GM19328 (cell line): ENCODE measurements around the gene WNK1.
A peak's percentile ranks its signal among the peaks of the same experiment; 100 is the strongest.

Source experiments
- ATAC-seq: cut with Tn5 transposase; IDR thresholded peaks from one replicate; pipeline ENCODE4 v1.9.1; 2021; ENCODE audit warnings: mild to moderate bottlenecking, moderate library complexity; ENCODE audit not compliant: unreplicated experiment

The WNK1 gene

DNA sequence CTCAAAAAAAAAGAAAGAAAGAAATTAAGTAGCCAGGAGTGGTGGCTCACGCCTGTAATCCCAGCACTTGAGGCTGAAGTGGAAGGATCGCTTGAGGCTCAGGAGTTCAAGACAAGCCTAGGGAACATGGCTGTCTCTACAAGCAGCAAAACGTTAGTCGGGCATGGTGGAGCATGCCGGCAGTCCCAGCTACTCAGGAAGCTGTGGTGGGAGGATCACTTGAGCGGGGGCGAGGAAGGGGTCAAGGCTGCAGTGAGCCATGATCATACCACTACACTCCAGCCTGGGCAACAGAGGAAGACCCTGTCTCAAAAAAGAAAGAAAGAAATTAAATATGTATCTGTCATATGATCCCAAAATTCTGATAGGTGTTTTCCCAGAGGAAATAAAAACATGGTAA is 191.8 kb downstream of the WNK1 start:
- no peak for ATAC-seq

DNA sequence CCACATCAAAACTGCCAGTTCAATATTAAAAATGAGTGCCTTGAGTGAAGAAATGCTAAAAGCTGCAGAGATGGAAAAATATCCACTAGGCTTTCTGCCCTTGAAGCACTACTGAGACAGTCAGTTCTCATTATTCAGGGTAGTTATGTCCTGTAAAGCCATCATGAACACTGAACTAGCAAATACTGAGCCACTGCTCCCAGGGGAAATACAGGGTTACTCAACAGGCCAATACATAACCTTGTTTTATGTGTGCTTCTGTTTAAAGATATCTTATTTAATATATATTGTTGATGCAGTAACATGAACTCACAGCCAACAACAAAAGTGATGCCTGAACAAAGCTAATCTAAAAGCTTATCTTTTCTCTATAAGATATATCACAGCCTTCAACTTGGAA is 193.8 kb downstream of the WNK1 start:
- no peak for ATAC-seq

DNA sequence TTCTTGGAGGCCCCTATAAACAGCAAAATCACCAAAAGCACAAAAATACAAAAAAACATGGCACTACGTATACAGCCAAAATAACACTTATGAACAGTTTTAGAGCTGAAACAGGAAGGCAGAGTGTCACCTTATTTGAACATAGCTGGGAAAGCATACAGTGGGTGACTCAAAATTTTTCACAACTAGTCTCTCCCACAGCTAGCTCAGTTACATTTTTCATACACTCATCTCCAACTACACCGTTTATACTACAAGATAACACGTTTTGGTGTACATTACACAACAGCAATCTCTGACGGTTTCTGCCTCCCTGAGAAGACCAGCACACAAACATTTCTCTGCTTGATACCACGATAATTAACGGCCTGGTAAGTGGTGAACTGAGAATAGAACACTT is 194.3 kb downstream of the WNK1 start:
- ATAC-seq = no peak

DNA sequence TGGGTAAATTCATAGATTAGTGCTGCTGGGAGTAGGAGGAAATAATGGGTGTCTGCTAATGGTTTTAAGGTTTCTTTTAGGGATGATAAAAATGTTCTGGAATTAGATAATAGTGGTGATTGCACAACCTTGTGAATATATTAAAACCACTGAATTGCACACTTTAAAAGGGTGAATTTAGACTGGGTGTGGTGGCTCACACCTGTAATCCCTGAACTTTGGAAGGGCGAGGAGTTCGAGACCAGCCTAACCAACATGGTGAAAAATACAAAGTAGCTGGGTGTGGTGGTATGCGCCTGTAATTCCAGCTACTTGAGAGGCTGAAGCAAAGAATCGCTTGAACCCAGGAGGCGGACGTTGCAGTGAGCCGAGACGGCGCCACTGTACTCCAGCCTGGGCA is 195.9 kb downstream of the WNK1 start:
- ATAC-seq = no peak

DNA sequence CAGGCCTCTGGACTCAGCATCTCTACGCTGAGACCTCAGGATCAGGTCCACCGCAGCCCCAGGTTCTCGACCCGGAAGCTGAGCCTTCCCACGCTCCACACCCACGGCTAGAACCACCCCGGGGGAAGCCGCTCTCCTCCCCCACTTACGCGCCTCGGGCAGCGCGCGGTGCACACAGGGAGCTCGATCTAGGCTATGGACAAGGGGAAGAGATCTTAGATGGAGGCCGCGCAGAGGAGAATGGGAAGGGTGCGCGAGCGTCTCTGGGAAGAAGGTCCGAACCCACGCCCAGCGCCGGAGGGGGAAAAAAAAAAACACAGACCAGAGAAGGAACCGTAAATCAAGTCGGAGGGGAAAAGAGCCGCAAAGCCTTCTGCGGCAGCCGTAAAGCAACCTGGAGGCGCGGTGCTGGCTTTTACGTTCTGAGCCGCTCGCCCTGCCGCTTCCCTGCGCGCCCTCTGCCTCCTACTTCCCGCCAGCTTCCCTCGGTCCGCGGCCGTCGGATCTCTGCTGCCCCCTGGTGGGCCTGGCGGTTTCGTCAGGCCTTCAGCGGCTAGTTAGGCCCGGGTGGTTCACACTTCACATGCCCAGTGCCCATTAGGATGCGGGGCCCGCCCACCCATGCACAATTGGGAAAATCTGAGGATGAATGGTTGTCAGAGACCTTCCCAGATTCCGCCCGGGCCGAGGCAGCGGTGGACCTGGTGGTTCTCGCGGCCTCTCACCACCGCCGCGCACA is 197.2 kb downstream of the WNK1 start, which contains the start of gene RAD52:
TSS of gene RAD52 (minus strand) at position 242 of the 739 bp plus-strand sequence. CDS start 16,636 bp downstream, outside the sequence.
- ATAC-seq = peak; percentile 79

DNA sequence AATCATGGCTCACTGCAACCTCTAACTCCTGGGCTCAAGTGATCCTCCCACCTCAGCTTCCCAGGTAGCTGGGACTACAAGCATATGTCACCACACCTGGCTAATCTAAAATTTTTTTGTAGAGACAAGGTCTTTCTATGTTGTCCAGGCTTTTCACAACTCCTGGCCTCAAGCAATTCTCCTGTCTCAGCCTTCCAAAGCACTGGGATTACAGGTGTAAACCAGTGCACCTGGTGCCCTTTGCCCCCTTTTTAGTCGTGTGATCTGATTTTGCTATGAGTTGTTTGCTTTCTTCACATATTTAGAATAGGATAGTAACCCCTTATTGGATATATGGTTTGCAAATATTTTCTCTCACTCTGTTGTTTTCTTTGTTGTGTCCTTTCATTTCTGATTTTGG is 198.8 kb downstream of the WNK1 start:
- ATAC-seq = no peak

DNA sequence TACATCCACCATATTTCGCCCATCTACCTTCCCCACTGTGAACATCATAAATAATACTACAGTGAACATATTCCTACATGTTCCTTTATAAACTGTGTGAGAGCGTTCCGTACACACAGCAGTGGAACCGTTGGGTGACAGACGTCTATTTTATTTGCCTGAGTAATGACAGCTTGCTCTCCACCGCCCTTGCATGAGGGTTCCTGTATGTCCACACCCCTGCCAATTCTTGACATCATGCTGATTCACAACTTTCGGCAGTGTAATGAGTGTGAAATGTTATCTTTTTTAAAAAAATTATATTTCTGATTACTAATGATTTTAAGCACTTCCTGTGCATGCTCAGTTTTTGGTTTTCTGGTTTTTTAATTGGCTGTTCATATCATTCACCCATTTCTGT is 201.4 kb downstream of the WNK1 start:
- ATAC-seq = no peak

DNA sequence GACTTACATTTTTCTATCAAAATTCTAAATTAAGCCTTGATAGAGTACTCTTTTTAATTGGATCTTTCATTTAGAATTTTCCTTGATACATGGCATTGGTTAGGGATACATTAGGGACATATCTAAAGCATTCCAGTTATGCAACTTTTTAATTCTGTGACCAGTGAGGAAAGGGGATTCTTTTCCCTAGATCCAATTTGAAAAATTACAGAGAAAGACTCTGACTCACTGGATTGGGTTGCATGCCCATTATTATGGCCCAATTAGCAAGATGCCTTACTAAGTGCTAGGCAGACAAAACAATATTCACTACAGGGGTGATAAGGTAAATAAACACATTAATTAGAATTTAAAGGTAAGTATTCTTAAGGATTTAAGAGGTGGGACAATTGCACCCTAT is 202.4 kb downstream of the WNK1 start:
- ATAC-seq = no peak

DNA sequence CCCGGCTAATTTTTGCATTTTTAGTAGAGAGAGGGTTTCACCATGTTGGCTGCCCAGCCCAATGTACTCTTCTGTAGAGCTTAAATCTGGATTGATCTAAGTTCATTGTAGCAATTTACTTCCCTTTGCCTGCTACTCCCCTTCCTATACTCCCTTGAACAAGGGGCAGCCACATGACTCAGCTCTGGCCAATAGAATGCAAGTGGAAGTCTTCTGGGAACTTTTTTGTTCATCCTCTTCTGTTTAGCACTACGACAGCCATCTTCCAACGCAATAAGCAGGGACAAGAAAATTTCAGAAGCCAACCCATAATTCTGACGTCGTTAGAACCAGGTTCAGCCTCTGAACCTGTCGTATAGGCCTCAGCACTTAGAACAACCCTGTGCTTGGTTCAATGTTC is 203.6 kb downstream of the WNK1 start:
- no peak for ATAC-seq

DNA sequence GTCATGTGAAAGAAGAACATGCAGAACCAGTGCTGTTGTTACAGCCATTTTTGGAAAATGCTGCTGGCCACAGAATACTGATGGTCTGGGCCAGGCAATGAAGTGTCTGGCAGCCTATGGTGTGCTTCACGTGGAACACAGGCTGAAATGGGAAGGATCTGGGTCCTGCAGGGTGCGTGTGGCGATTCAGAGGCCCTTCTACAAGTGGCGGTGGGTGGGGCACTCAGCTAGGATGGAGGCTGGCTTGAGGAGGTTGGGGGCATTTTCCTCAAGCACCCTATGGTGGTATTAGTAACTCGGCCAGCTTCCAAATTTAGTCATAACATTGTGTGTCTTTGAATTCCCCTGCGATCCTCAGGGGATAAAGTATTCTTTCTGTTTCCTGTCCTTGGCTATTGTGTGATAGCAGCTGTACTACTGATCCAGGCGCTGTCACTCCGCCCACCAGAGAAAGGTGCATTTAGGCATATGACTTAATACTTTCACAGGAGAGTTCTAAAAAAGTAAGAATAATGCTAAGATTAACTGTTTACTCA is 206.3 kb downstream of the WNK1 start:
- ATAC-seq = no peak
